K562 (cell line): ENCODE measurements around the gene MAP4K5. TPM values are rescaled to one million over a fixed set of nuclear protein-coding genes. Genes with fewer than 3 reads are reported as not detected.
A peak's percentile ranks its signal among the peaks of the same experiment; 100 is the strongest.

Experiments used
- C11orf30 ChIP-seq: fragments of 450-650 bp; IDR thresholded peaks from 2 replicates; pipeline ENCODE4 v1.6.1; 2016; ENCODE audit warnings: low read depth, mild to moderate bottlenecking
- CREM ChIP-seq: IDR thresholded peaks from 2 replicates; pipeline ENCODE4 v1.6.1; 2014; ENCODE audit warnings: antibody characterized with exemption, low read depth
- CUX1 ChIP-seq: fragments of 200-800 bp; sonication (Bioruptor generic); IDR thresholded peaks from 2 replicates; pipeline ENCODE4 v1.6.1; 2016; ENCODE audit warnings: missing genetic modification characterization, missing compliant biosample characterization
- FOXA1 ChIP-seq: fragments of 450-650 bp; IDR thresholded peaks from 2 replicates; pipeline ENCODE4 v1.6.1; 2016; ENCODE audit warnings: mild to moderate bottlenecking, borderline replicate concordance
- HIVEP1 ChIP-seq: fragments of 250-450 bp; sonication (Bioruptor Pico); IDR thresholded peaks from 2 replicates; pipeline ENCODE4 v1.4.0; 2020; ENCODE audit warnings: mild to moderate bottlenecking
- POLR2AphosphoS2 ChIP-seq: IDR thresholded peaks from 2 replicates; pipeline ENCODE4 v1.6.1; 2012; ENCODE audit warnings: low read length, improper control_type of control experiment
- RNF2 ChIP-seq: sonication (generic); IDR thresholded peaks from 2 replicates; pipeline ENCODE4 v1.6.1; 2016
- ZBTB12 ChIP-seq: fragments of 250-450 bp; sonication (Bioruptor Pico); IDR thresholded peaks from 2 replicates; pipeline ENCODE4 v1.4.0; 2020
- ZNF121 ChIP-seq: sonication (generic); formaldehyde crosslinking; conservative IDR thresholded peaks from 2 replicates; pipeline ENCODE4 v1.8.0; 2022; ENCODE audit warnings: missing genetic modification reagents
- ZNF282 ChIP-seq: sonication (generic); formaldehyde crosslinking; IDR thresholded peaks from 2 replicates; pipeline ENCODE4 v1.8.1; 2023; ENCODE audit warnings: missing genetic modification reagents
- polyA plus RNA-seq, 8 experiments: library from polyadenylated mRNA; depleted of rRNA in 4 of 8; stranded (reverse) in 5 of 8; unstranded in 3 of 8; fragments of >200 nt; fragmentation: Nextera tagmentation in 2 of 8; fragmentation: Illumina TruSeq in 1 of 8; extraction: Ambion mirVana in 2 of 8; extraction: Trizol in 1 of 8; gene quantifications; 2 replicates each; pipeline versions ENCODE4 v1.2.1 to v1.2.3, GENCODE V29; 2011 to 2014; ENCODE audit warnings: inconsistent platforms in 1 of 8, missing spikeins in 1 of 8
- total RNA-seq, 7 experiments: library from RNA; depleted of rRNA in 6 of 7; stranded (reverse); fragments of >200 nt in 6 of 7; fragmentation: Illumina TruSeq in 2 of 7; extraction: Trizol in 2 of 7; gene quantifications; 2 replicates each; pipeline versions ENCODE4 v1.2.1 to v1.2.3, GENCODE V29; 2011 to 2021; ENCODE audit warnings: low replicate concordance in 1 of 7
- TF ChIP-seq, protein P1 (sequence below), 2 experiments: fragments of 450-650 bp in 1 of 2; sonication (generic) in 1 of 2; formaldehyde crosslinking in 1 of 2; IDR thresholded peaks; 2 replicates each; pipeline versions ENCODE4 v1.7.1 to v1.9.0; 2016 to 2022; ENCODE audit warnings: inconsistent platforms in 1 of 2, mild to moderate bottlenecking in 1 of 2, missing genetic modification reagents in 1 of 2

The MAP4K5 gene
- total and polyA plus RNA-seq, 9 of the 15 experiments (the other 6 are each of a cell fraction or from before 2014, with no cell fraction given): 5.9 to 29.4 (median 18.0) TPM

GRCh38 chr14:50396631-50397389 lies 135.6 kb downstream of the MAP4K5 start, which contains the start of gene CDKL1 (continued):
- TF ChIP-seq, protein P1, sequence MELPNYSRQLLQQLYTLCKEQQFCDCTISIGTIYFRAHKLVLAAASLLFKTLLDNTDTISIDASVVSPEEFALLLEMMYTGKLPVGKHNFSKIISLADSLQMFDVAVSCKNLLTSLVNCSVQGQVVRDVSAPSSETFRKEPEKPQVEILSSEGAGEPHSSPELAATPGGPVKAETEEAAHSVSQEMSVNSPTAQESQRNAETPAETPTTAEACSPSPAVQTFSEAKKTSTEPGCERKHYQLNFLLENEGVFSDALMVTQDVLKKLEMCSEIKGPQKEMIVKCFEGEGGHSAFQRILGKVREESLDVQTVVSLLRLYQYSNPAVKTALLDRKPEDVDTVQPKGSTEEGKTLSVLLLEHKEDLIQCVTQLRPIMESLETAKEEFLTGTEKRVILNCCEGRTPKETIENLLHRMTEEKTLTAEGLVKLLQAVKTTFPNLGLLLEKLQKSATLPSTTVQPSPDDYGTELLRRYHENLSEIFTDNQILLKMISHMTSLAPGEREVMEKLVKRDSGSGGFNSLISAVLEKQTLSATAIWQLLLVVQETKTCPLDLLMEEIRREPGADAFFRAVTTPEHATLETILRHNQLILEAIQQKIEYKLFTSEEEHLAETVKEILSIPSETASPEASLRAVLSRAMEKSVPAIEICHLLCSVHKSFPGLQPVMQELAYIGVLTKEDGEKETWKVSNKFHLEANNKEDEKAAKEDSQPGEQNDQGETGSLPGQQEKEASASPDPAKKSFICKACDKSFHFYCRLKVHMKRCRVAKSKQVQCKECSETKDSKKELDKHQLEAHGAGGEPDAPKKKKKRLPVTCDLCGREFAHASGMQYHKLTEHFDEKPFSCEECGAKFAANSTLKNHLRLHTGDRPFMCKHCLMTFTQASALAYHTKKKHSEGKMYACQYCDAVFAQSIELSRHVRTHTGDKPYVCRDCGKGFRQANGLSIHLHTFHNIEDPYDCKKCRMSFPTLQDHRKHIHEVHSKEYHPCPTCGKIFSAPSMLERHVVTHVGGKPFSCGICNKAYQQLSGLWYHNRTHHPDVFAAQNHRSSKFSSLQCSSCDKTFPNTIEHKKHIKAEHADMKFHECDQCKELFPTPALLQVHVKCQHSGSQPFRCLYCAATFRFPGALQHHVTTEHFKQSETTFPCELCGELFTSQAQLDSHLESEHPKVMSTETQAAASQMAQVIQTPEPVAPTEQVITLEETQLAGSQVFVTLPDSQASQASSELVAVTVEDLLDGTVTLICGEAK (IDR thresholded peaks at IDR 0.05): no peak
- TF ChIP-seq, protein P1 (CRISPR knock-in tag; IDR thresholded peaks at IDR 0.05): no peak
- TF ChIP-seq ZNF121: no peak
- TF ChIP-seq POLR2AphosphoS2: no peak
- TF ChIP-seq CREM: no peak
- no peak for TF ChIP-seq RNF2
- peak; percentile 78; the same call in 1 of the 2 replicates for TF ChIP-seq ZNF282 (CRISPR knock-in tag)
- no peak for TF ChIP-seq CUX1
- TF ChIP-seq ZBTB12 (CRISPR knock-in tag): no peak
- TF ChIP-seq FOXA1: no peak
- TF ChIP-seq HIVEP1 (CRISPR knock-in tag): no peak
- TF ChIP-seq C11orf30: peak; percentile 77
